Kidney epithelial cell (primary cell): Measurements from ENCODE around the gene TM2D1. TPM values are rescaled to one million over a fixed set of nuclear protein-coding genes. Genes with fewer than 3 reads are reported as not detected.

ENCODE experiments used
- DNase-seq: peaks from one replicate; pipeline ENCODE4 v3.0.0-alpha.2; 2010; ENCODE audit warnings: low read depth
- H3K27me3 ChIP-seq: 2 replicates; pipeline ENCODE4 v1.6.0; 2011; ENCODE audit warnings: low read length; ENCODE audit not compliant: control insufficient read depth, insufficient read depth
- H3K36me3 ChIP-seq: 2 replicates; pipeline ENCODE4 v1.5.1; 2011; ENCODE audit warnings: low read length; ENCODE audit not compliant: control insufficient read depth, insufficient read depth
- H3K4me3 ChIP-seq: 2 replicates; pipeline ENCODE4 v1.5.1; 2011; ENCODE audit warnings: low read depth, mild to moderate bottlenecking, control low read depth, low read length
- CTCF ChIP-seq: IDR thresholded peaks from 2 replicates; pipeline ENCODE4 v1.5.1; 2011; ENCODE audit warnings: mild to moderate bottlenecking, moderate library complexity, low read length, control low read depth, inconsistent platforms; ENCODE audit not compliant: insufficient read depth, poor library complexity, severe bottlenecking
- total RNA-seq: library from RNA; depleted of rRNA; stranded (reverse); fragments of >200 nt; gene quantifications from 2 replicates; pipeline ENCODE4 v1.2.3, GENCODE V29; 2015

The TM2D1 gene
- total RNA-seq, 1 donor from 2014 or later = 40.7 TPM

GRCh38 chr1:61638911-61639605 is 85.9 kb downstream of the TM2D1 start:
- no peak for DNase-seq
- no peak overlapping the region for H3K4me3 ChIP-seq
- TF ChIP-seq CTCF = no peak
- no peaks in the 10 kb centered on the region for H3K36me3 ChIP-seq
- no peaks in the 10 kb centered on the region for H3K27me3 ChIP-seq

- no peaks in the 10 kb centered on the region for H3K27me3 ChIP-seq
- TF ChIP-seq CTCF = no peak
- DNase-seq = no peak
- H3K36me3 ChIP-seq = no peaks in the 10 kb centered on the region
- no peak overlapping the region for H3K4me3 ChIP-seq
Observed at GRCh38 chr1:61638296-61638695, 86.6 kb downstream of the TM2D1 start.

DNA sequence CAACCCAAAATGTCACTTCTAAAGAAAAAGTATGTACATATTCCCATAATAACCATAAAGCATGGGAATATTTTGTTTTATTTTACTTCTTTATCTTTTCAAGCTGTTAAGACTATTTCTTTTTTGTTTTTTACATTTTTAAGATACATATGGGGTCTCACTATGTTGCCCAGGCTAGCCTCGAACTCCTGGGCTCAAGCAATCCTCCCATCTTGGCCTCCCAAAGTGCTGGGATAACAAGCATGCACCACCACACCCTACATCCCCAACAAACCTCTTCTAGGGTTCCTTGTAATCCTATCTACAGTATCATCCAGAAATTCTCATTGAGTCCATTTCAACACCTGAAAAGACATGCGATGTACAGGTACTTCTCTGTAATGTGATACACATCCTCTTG is 87.5 kb downstream of the TM2D1 start:
- Histone ChIP-seq H3K27me3 (no peaks in the 10 kb centered on the region), H3K36me3 (no peaks in the 10 kb centered on the region), H3K4me3 (no peak overlapping the region)
- no peak for DNase-seq
- TF ChIP-seq CTCF = no peak

GRCh38 chr1:61636814-61637213 is 88.1 kb downstream of the TM2D1 start:
- Histone ChIP-seq H3K36me3 (no peaks in the 10 kb centered on the region), H3K27me3 (no peaks in the 10 kb centered on the region), H3K4me3 (no peak overlapping the region)
- no peak for DNase-seq
- no peak for TF ChIP-seq CTCF

- DNase-seq = no peak
- no peak for TF ChIP-seq CTCF
- Histone ChIP-seq H3K4me3 (no peak overlapping the region), H3K36me3 (no peaks in the 10 kb centered on the region), H3K27me3 (no peaks in the 10 kb centered on the region)
Observed at GRCh38 chr1:61636376-61636775, 88.6 kb downstream of the TM2D1 start.

- H3K36me3 ChIP-seq = no peaks in the 10 kb centered on the region
Observed at GRCh38 chr1:61635557-61635956, 89.4 kb downstream of the TM2D1 start.

More at GRCh38 chr1:61635557-61635956, 89.4 kb downstream of the TM2D1 start:
- no peak overlapping the region for H3K4me3 ChIP-seq
- TF ChIP-seq CTCF = no peak
- no peaks in the 10 kb centered on the region for H3K27me3 ChIP-seq
- DNase-seq = no peak
